Measurements from ENCODE around the gene KRT4. TPM values are rescaled to one million over a fixed set of nuclear protein-coding genes. Genes with fewer than 3 reads are reported as not detected.

KRT4 gene
- total RNA-seq, 6 experiments from 2014 or later = 0.18 to 0.31 (median 0.30) TPM; not detected in 2

DNA sequence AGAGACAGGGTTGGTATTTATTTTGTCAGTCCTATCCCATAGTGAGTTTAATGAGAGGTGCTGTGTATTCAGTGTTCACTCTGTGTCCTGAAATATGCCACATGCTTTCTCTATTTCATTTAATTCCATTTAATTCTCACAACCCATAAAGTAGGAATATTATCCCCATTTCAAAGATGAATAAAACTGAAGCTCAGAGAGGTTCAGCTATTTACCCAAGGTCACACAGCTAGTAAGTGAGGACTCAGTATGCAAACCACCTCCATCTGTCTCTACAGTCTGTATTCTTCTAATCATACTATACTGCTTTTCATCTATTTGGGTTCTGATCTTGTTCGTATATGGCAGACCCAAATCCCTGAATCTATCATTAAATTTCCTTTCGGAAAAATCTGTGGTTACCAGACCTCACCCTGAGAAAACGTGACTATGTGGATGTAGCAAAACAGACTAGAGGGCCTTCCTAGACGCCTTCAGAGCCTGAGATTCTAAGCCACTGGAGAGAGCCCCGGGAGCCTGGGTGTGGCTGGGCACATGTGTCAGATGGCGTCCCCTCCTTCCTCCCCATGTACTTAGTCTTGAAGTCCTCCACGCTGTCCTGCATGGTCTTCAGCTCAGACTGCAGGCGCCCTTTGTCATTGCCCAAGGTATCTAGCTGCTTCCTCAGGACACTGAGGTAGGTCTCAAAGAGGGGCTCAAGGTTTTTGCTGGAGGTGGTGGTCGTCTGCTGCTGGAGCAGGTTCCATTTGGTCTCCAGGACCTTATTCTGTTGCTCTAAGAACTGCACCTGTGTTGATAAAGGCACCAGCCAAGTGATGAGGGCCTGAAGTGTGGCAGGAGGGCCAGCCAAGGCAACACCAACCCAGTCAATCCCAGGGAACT is 2.5 kb downstream of the KRT4 start:
- Mint-ChIP-seq H3K27me3 (ENCODE audit: insufficient read depth) (peaks cover 47% of the 10 kb centered on the region), H3K9me3 (no peaks in the 10 kb centered on the region), H3K4me1 (ENCODE audit: low read depth) (peaks cover 9% of the 10 kb centered on the region), H3K27ac (no peak overlapping the region), H3K36me3 (ENCODE audit: low read depth) (no peaks in the 10 kb centered on the region), H3K4me3 (no peak overlapping the region)
- TF ChIP-seq, protein P1, sequence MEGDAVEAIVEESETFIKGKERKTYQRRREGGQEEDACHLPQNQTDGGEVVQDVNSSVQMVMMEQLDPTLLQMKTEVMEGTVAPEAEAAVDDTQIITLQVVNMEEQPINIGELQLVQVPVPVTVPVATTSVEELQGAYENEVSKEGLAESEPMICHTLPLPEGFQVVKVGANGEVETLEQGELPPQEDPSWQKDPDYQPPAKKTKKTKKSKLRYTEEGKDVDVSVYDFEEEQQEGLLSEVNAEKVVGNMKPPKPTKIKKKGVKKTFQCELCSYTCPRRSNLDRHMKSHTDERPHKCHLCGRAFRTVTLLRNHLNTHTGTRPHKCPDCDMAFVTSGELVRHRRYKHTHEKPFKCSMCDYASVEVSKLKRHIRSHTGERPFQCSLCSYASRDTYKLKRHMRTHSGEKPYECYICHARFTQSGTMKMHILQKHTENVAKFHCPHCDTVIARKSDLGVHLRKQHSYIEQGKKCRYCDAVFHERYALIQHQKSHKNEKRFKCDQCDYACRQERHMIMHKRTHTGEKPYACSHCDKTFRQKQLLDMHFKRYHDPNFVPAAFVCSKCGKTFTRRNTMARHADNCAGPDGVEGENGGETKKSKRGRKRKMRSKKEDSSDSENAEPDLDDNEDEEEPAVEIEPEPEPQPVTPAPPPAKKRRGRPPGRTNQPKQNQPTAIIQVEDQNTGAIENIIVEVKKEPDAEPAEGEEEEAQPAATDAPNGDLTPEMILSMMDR (IDR thresholded peaks at IDR 0.05) = no peak
- DNase-seq = no peak

DNA sequence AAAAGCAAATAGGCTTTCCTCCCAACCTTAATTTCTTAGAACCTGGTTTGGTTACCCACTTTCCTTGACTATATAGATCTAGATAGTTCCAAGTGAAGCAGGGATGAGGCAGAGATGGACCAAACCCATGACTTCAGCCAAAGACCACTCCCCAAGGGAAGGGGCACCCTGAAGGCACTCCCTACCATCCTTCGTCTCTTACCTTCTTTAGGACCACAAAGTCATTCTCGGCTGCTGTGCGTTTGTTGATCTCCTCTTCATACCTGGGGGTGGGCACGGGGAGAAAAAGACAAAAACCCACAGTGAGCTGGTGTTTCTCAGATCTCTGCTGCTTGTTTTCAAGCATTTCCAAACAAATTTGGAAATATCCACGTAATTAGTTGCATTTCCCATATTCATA is 3.4 kb downstream of the KRT4 start:
- peaks cover 43% of the 10 kb centered on the region for H3K27me3 Mint-ChIP-seq (ENCODE audit: insufficient read depth)
- H3K36me3 Mint-ChIP-seq (ENCODE audit: low read depth) = no peaks in the 10 kb centered on the region
- TF ChIP-seq, protein P1 (IDR thresholded peaks at IDR 0.05) = no peak
- H3K9me3 Mint-ChIP-seq = no peaks in the 10 kb centered on the region
- DNase-seq = no peak
- no peak overlapping the region for H3K27ac Mint-ChIP-seq
- H3K4me3 Mint-ChIP-seq = no peak overlapping the region
- H3K4me1 Mint-ChIP-seq (ENCODE audit: low read depth) = peaks cover 9% of the 10 kb centered on the region

DNA sequence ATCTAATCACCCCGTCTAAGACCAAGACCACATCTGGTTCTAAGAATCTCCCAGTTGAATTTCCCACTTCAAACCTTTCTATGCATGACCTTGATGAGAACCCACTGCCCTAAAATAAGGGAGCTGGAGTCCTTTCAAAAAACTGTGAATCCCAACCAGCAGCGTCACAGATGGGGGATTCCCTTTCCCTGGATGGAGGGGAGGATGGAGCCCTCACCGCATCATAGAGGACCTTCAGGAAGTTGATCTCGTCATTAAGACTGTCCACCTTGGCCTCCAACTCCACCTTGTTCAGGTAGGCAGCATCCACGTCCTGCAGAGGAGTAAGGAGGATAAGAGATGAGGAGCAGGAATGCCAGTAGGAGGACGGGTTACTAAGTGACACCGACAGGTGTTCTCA is 4.8 kb downstream of the KRT4 start:
- TF ChIP-seq, protein P1 (IDR thresholded peaks at IDR 0.05) = no peak
- Mint-ChIP-seq H3K27ac (no peak overlapping the region), H3K27me3 (ENCODE audit: insufficient read depth) (peaks cover 48% of the 10 kb centered on the region), H3K9me3 (no peaks in the 10 kb centered on the region), H3K4me3 (no peak overlapping the region), H3K4me1 (ENCODE audit: low read depth) (peaks cover 2% of the 10 kb centered on the region), H3K36me3 (ENCODE audit: low read depth) (no peaks in the 10 kb centered on the region)
- no peak for DNase-seq

DNA sequence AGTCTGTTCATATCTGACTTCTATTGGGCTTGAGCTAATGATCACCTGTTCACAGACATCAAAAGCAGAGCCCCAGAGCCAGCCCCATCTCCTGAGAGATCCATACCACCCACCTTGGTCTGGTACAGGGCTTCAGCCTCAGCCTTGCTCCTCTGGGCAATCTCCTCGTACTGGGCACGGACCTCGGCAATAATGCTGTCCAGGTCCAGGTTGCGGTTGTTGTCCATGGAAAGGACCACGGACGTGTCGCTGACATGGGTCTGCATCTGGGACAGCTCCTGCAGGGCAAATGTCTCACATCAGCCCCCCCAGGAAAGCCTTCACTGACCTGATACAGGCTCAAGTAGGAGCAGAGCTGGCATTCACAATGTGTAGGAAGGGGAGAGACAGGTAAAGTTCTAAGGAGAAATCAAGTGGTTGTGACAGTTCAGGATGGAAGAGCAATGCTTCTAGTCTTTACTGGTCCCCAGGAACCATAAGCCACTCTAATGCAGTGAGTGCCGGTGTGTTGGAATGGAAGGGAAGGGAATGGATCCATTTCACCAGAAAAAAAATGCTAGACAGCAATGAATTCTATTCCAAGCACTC is 5.2 kb downstream of the KRT4 start:
- H3K4me3 Mint-ChIP-seq = no peak overlapping the region
- TF ChIP-seq, protein P1 (IDR thresholded peaks at IDR 0.05) = no peak
- no peak for DNase-seq
- no peaks in the 10 kb centered on the region for H3K36me3 Mint-ChIP-seq (ENCODE audit: low read depth)
- H3K9me3 Mint-ChIP-seq = no peaks in the 10 kb centered on the region
- H3K27ac Mint-ChIP-seq = no peak overlapping the region
- H3K4me1 Mint-ChIP-seq (ENCODE audit: low read depth) = no peaks in the 10 kb centered on the region
- peaks cover 50% of the 10 kb centered on the region for H3K27me3 Mint-ChIP-seq (ENCODE audit: insufficient read depth)

DNA sequence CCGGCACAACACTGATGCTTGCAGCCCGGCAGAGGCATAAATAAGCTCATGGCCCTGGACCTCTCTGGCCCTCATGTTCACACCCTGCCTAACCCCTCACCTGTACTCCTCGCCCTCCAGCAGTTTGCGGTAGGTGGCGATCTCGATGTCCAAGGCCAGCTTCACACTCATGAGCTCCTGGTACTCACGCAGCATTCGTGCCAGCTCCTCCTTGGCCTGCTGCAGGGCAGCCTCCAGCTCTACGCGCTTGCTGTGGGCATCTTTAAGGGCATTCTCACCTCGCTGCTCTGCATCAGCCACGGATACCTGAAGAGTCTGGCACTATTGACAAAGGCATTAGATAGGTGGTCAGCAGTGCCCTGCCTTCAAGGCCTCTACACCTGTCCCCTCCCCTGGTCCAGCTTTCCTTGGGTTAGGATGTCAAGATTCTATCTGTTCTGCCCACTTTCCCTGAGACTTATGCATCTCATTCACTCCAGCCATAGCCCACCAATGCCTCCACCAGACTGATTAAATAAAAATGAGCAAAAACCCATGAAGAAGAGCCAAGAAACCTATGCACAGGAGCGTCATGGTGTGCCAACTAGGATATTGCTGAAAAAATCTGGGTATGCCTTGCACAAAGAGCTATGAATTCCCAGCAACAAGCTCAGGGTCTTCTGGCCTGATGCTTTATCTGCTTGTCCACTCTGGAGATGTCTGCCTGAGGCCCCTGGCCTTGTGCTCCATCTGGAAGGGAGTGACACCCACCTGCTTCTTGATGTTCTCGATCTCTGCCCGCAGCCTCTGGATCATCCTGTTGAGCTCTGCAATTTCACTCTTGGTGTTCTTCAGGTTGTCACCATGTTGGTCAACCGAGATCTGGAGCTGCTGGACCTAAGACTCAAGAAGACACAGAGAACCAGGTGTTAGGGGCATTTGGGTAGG is 6.1 kb downstream of the KRT4 start:
- no peak for DNase-seq
- H3K36me3 Mint-ChIP-seq (ENCODE audit: low read depth) = no peaks in the 10 kb centered on the region
- no peaks in the 10 kb centered on the region for H3K9me3 Mint-ChIP-seq
- H3K27ac Mint-ChIP-seq = no peak overlapping the region
- TF ChIP-seq, protein P1 (IDR thresholded peaks at IDR 0.05) = no peak
- H3K4me1 Mint-ChIP-seq (ENCODE audit: low read depth) = no peaks in the 10 kb centered on the region
- no peak overlapping the region for H3K4me3 Mint-ChIP-seq
- peaks cover 53% of the 10 kb centered on the region for H3K27me3 Mint-ChIP-seq (ENCODE audit: insufficient read depth)

Measured in HFFc6 (cell line).